GM12873 (cell line): ENCODE measurements around the gene RALGPS1.

Experiments used
- CTCF ChIP-seq: IDR thresholded peaks from 2 replicates; pipeline ENCODE4 v1.5.1; 2012; ENCODE audit warnings: low read depth, mild to moderate bottlenecking, moderate library complexity, low read length, control low read depth; ENCODE audit not compliant: insufficient read depth; ENCODE audit errors: missing control alignments

Gene RALGPS1

GRCh38 chr9:127263664-127264063, 349.1 kb downstream of the RALGPS1 start:
- TF ChIP-seq CTCF = no peak

- no peak for TF ChIP-seq CTCF
Measured at GRCh38 chr9:127264462-127265219, 350.1 kb downstream of the RALGPS1 start, which contains the start of gene GARNL3. Gene GARNL3 (plus strand): TSS chr9:127264774. CDS start chr9:127264878, 104 bp downstream.

- no peak for TF ChIP-seq CTCF
Measured at GRCh38 chr9:127267793-127268525, 353.4 kb downstream of the RALGPS1 start.

GRCh38 chr9:127269449-127269848, 354.9 kb downstream of the RALGPS1 start:
- no peak for TF ChIP-seq CTCF
